Measurements from ENCODE around the gene TUT4. TPM values are rescaled to one million over a fixed set of nuclear protein-coding genes. Genes with fewer than 3 reads are reported as not detected.

TUT4 gene
- total RNA-seq, 1 donor from 2014 or later: 36.2 TPM

DNA sequence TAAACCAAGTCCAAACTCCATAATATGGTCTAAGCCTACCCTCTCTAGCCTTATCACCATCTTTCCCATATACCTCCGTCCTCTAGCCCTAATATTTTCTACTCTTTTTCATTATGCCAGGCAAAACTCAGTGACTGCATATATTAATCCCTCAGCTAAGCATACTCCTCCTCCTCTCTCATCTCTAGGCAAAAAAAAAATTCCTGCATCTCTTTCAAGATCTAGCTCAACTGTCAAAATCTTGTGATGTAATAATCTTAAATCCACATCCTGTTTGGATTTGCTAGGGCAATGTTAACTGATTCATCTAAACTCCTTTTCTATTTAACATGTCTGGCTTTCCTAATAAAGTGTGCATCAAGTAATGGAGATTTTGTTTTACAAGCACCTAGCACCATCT is 128.1 kb downstream of the TUT4 start:
- DNase-seq: no peak
- no peak for ATAC-seq
- intact Hi-C loops (cut with micrococcal nuclease): no loop called here

DNA sequence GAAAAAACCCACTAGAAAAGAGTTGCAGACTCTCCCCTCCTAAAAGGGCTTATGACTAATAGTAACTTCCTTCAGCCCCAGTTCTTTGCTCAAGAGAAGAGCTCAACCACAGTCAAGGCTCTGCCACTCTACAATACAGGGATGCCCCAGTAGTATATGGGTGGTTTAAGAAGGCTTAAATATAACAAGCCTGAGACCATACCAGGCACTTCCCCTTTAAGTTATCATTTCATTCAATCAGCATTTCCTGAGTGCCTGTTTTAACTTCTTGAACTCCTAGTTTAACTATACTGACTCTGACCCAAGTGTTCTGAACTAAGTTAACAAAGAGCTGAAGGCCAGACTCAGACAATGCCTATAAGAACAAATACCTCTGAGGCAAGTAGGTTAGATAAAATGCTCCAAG is 128.7 kb downstream of the TUT4 start:
- ATAC-seq (peak; percentile 38), DNase-seq (no peak)
- intact Hi-C loops (cut with micrococcal nuclease): no loop called here

DNA sequence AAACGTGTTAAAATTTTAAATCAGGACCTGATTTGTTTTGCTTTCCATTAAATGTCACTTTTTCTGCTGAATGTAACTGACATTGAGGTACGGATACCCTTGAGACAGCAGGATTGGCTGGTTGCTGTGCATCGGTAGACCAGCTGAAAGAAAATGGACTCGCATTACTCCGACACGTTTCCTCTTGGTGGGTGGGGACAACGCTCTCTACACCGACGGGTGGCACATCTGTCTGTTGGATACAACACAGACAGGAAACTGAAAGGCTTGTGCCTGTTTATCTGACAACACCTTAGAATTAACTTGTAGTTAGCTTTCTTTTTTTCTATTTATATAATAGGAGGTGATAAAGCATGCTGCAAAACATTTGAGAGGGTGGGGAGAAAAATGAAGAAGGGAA is 129.1 kb downstream of the TUT4 start:
- ATAC-seq (peak; percentile 71), DNase-seq (no peak)
- intact Hi-C loops (cut with micrococcal nuclease): no loop called here

DNA sequence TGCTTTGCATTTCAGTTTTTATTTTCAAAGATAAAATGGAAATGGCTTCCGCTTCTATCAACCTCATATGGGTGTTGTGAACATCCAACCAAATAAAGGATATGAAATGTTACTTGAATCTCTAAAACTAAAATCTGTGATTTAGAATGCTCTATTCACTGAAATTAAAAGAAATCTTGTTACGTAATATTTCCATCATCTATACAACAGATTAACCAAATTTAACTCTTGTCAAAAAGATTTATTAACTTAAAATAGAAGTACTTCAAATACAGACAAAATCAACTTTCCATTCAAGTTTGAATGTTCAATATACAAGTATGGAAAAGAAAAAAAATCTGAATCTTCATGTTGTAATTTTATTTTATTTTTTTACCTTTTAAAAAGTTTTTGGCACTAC is 129.8 kb downstream of the TUT4 start:
- intact Hi-C loops (cut with micrococcal nuclease): no loop called here
- DNase-seq: no peak
- ATAC-seq: no peak

DNA sequence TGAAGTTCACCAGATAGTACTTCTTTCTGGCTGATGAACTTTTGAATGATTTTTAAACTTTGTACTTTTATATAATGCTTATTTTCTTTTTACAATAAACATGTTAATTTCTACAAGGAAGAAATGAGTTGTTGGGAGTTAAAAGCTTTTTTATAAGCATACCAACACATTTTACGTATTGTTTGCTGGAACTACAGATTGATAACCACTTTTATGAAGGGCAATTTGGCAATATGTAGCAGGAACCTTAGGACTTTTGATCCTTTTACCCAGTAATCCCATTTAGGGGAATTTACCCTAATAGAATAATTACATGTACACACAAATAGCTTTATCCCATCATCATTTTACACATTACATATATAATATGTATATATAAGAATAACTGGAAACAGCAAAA is 132.2 kb downstream of the TUT4 start:
- DNase-seq: no peak
- intact Hi-C loops (cut with micrococcal nuclease): no loop called here
- no peak for ATAC-seq

DNA sequence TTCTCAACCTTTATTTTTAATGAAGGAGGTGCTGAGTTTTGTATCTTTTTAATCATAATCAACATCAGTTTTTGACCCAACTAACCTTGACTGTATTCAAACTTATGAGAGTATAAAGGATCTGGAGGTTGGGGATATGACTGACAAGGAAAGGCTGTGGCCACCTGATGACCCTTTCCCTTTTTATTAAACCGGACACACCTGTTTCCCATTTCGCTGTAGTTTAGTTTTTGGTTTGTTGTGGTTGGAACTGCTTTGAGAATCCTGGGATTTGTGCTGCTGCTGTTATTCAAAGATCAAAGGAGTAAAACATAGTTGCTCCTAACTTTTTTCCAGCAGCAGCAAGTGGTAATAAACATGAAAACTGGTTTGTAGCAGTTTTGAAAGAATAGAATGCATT is 136.1 kb downstream of the TUT4 start:
- intact Hi-C loops (cut with micrococcal nuclease): no loop called here
- DNase-seq (no peak), ATAC-seq (no peak)

DNA sequence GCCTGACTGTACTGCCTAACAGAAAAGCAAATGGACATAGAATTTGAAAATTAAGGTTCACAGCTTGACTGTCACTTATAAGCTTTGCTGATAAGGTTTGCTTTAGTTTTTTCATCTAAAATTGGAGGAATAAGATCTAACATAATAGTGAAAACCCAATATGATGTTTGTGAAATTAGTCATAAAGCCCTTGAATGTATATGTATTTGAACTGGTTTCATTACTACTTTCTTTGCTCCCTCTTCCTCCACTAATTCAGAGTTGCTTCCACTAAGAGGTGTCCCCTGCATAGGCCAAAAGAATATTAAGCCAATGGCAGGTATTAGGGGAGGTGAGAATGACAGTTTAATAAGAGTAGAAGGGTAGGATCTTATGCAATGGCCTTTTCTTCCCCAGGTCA is 137.9 kb downstream of the TUT4 start:
- intact Hi-C loops (cut with micrococcal nuclease): no loop called here
- no peak for DNase-seq
- no peak for ATAC-seq

DNA sequence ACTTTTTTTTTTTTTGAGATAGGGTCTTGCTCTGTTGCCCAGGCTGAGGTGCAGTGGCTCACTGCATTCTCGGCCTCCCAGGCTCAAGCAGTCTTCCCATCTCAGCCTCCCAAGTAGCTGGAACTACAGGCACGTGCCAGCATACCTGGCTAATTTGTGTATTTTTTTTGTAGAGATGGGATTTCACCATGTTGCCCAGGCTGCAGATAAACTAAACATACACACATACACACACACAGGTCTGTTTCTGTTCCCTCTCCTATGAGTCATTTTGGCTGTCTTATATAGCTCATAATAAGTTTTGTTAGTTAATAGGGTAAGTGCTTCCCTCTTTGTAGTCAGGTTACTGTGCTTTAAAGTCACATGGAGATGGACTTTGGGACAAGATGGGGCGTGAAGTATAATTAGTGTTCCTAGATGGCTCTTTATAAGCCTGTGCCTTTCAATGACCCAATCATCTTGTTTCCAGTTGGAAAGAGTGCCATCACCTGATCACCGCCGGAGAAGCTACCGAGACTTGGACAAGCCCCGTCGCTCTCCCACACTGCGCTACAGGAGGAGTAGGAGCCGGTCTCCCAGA is 139.4 kb downstream of the TUT4 start:
- DNase-seq: no peak
- no peak for ATAC-seq

DNA sequence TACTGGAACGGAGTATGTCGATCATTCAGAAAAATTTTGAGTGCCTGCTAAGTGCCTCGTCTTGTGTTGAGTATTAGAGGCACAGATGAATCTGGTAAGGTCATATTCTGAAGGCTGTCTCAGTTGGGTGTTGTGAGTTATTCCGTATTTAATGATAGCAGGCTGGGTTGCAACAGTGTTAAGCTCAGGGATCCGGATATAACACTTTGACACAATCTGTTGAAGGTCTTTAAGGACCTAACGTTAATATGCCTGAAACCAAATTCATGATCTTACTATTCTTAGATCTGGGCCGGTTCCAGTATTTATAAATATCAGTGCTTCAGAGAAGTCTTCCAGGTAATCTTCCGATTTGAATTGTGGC is 147.9 kb downstream of the TUT4 start:
- DNase-seq (no peak), ATAC-seq (peak; percentile 2)
- intact Hi-C loops (cut with micrococcal nuclease): no loop called here

More for the DNA sequence above, 139.4 kb downstream of the TUT4 start:
- intact Hi-C loops (cut with micrococcal nuclease): no loop called here

DNA sequence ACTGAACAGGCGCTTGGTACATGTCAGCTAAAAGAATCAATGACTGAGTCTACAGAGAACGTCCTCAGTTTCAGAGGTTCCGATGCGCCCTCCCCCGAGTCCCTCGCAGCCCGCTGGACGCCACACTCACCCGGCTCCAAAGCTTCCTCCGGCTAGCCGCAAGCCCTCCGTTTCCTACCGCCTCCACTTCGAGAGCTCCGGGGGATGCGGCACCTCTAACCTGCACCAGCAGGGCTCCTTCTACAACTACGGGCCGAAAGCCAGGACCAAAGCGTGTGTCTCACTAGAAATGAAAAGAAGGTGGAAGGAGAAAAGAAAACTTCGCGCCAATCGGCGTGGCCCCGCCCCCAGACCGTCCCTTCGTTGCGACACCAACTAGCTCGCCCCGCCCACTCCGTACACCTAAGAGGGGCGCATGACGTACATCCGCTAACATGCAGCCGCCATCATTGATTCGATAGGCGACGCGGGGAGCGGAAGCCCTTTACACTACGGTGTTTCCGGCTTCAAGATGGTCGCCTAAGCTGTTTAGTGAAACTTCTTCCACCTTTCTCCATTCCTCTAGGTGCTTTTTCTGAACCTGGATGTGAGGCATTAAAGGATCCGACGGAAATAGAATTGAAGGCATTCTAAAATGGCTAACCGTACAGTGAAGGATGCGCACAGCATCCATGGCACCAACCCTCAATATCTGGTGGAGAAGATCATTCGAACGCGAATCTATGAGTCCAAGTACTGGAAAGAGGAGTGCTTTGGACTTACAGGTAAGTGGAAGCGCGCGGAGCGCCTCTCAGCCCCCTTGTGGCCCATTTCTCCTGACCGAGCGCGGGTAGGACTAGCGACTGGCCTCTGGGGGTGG is 148.5 kb downstream of the TUT4 start, which contains the start of the genes ORC1 and PRPF38A:
Gene ORC1 (minus strand): TSS at position 308 of the 859 bp plus-strand sequence. CDS start 2,200 bp downstream, outside the sequence.
Gene PRPF38A (plus strand): TSS at position 487 of the 859 bp plus-strand sequence. CDS start 148 bp downstream, at position 635.
- intact Hi-C loops (cut with micrococcal nuclease): no loop called here
- DNase-seq (peak; percentile 98), ATAC-seq (peak; percentile 100)

DNA sequence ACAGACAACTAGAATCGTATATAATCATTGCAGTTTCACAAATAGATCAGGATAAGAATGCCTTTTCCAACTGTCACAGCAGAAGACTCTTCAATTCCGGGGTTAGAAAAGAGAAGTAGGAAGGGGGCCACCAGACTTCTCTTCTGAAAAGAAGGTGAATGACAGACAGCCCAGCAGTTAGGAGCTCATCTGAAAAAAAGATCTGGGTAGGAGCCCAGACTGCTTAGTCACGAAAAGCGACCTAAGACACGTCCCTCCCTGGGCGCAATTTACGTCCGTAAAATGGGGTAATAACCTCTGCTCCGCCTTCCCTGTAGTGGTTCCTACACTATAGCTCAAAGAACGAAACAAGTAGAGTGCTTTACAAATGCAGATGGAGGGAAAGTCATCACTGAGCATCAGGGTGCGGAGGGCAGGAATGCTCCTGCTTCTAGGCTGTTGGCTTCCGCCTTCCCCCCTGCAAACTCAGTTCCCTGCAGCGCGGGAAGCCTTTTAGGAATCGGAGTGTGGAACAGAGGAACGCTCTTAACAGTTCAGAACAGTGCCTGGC is 149.3 kb downstream of the TUT4 start:
- intact Hi-C loops (cut with micrococcal nuclease): no loop called here
- ATAC-seq: no peak
- no peak for DNase-seq

DNA sequence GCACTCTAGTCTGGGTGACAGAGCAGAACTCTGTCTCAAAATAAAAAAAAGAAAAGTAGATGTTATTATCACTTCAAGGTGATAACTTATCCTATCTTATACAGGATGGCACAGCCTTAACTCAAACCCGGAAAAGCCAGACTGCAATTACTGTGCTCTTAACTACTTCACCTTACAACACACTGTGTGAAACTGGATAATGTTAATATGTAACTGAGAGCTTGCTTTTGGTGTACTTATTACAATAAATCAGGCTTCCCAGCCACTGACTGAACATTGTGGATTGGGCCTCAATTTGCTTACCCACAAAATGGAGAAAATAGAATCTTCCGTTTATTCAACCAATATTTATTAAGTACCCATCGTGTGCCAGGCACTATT is 150.0 kb downstream of the TUT4 start:
- intact Hi-C loops (cut with micrococcal nuclease): no loop called here
- DNase-seq: no peak
- ATAC-seq: no peak

DNA sequence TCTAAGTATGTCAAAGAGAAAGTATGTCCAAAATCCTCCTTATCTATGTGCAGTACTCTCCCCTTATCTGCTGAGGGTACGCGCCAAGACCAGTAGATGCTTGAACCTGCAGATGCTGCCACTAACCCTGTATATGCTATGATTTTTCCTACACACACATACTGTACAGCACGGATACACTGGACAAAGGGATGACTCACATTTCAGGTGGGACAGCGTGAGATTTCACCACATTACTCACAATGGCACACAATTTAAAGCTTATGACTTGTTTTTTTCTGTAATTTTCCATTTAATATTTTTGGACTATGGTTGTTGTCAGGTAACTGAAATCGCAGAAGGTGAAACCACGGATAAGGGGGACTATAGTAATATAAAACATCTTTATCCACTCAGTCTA is 152.8 kb downstream of the TUT4 start:
- intact Hi-C loops (cut with micrococcal nuclease): no loop called here

DNA sequence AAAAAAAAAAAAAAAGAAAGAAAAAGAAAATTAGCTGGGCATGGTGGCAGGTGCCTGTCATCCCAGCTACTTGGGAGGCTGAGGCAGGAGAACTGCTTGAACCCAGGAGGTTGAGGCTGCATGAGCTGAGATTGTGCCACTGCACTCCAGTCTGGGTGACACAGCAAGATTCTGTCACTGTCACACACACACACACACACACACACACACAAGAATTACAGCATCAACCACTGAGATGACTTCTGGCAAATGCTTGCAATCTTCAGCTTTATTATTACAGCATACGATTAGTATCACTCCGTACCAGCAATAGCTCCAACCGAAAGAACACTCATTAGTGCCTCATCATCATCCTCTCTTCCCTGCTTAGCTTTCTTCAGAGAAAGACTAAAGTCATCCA is 153.3 kb downstream of the TUT4 start:
- DNase-seq: no peak
- intact Hi-C loops (cut with micrococcal nuclease): no loop called here
- no peak for ATAC-seq

More for the DNA sequence above, 152.8 kb downstream of the TUT4 start:
- DNase-seq: no peak
- no peak for ATAC-seq

DNA sequence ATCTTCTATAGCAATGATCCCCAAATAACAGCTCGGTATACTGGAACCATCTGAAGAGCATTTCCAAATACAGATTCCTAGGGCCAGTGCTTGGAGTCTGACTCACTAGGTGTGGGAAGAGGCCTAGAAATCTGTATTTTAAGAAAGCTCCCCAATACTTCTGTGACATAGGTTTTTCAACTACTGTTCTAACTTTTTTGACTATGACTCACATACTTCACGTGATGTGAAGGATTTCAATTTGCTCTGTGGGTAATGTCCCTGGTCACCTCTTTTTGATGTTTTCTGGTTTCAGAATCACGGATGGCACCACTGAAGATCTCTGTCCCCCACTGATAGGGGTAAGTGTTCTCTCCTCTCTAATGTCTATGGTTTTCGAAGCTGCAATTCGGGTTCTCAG is 159.7 kb downstream of the TUT4 start:
- ATAC-seq: no peak
- no peak for DNase-seq
- intact Hi-C loops (cut with micrococcal nuclease): no loop called here

DNA sequence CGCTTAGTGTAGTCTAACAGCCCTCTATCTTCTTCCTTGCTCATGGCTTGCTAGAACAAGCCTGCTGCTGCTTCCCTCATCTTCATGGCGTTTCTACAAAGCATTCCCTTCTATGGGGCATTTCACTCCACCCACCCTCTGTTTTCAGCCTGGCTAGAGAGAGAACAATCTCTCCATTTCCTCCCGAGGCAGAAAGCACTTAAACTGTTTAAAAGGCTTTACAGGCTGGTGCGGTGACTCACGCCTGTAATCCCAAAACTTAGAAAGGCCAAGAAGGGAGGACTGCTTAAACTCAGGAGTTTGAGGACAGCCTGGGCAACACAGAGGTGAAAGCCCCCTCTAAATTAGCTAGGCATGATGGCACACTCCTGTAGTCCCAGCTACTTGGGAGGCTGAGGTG is 166.4 kb downstream of the TUT4 start:
- no peak for ATAC-seq
- no peak for DNase-seq
- intact Hi-C loops (cut with micrococcal nuclease): no loop called here

DNA sequence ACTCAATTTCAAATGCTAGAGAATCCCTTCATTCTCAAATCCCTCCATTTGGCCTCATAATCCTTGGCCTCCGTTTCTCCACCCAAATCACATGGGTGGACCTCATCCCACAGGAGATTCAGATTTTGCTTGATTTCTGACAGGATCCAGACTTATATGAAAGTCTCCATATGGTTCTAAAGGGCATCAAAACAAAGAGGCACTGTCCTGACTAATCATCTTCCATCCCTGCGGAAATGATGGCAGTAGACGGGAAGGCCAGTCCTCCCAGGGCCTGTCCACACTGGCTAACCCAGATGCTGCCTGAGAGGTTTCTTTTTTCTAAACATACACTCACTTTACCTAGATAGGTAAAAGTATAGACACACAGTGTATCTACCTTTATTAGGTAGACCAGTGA is 167.5 kb downstream of the TUT4 start:
- ATAC-seq: no peak
- intact Hi-C loops (cut with micrococcal nuclease): no loop called here
- no peak for DNase-seq

Measured in left ventricle myocardium superior (tissue), 1 donor.